Stimulated activated naive B cell treated with anti-CD40 and anti-IgM and Interleukin-4, amounts not matched to agents 10 μg/mL and 1 μg/mL and 100 μg/mL, for 72 hours (primary cell): ENCODE results near the gene ABCA8.
"Not testable (repeated sequence)": the region's sequence is repeated elsewhere in the genome, so short reads cannot be mapped to it uniquely, and the experiment has no call there.

Source experiments
- ATAC-seq, 2 donors: fragments of 150-1000 bp; cut with Tn5 transposase; replicated peaks; 2 replicates each; pipeline ENCODE4 v1.10.0; 2021; ENCODE audit warnings: moderate library complexity in 1 of 2
- DNase-seq: peaks from one replicate; pipeline ENCODE4 v3.0.0; 2021
- H3K27ac Mint-ChIP-seq: one replicate; pipeline ENCODE4 v1.8.0; 2022; ENCODE audit warnings: mild to moderate bottlenecking, mixed read lengths
- H3K27me3 Mint-ChIP-seq, 2 donors: one replicate each; pipeline ENCODE4 v1.8.0; 2022; ENCODE audit warnings: mixed read lengths in 2 of 2
- H3K36me3 Mint-ChIP-seq, 2 donors: one replicate each; pipeline ENCODE4 v1.8.0; 2022; ENCODE audit warnings: mixed read lengths in 2 of 2, mild to moderate bottlenecking in 1 of 2
- H3K4me1 Mint-ChIP-seq, 2 donors: one replicate each; pipeline ENCODE4 v1.8.0; 2022; ENCODE audit warnings: mixed read lengths in 2 of 2, mild to moderate bottlenecking in 1 of 2
- H3K4me3 Mint-ChIP-seq, 2 donors: one replicate each; pipeline ENCODE4 v1.8.0; 2022; ENCODE audit warnings: mild to moderate bottlenecking in 2 of 2, mixed read lengths in 2 of 2, moderate library complexity in 1 of 2
- H3K9me3 Mint-ChIP-seq, 2 donors: one replicate each; pipeline ENCODE4 v1.8.0; 2022; ENCODE audit warnings: mixed read lengths in 2 of 2, mild to moderate bottlenecking in 1 of 2

ABCA8 gene, protein sequence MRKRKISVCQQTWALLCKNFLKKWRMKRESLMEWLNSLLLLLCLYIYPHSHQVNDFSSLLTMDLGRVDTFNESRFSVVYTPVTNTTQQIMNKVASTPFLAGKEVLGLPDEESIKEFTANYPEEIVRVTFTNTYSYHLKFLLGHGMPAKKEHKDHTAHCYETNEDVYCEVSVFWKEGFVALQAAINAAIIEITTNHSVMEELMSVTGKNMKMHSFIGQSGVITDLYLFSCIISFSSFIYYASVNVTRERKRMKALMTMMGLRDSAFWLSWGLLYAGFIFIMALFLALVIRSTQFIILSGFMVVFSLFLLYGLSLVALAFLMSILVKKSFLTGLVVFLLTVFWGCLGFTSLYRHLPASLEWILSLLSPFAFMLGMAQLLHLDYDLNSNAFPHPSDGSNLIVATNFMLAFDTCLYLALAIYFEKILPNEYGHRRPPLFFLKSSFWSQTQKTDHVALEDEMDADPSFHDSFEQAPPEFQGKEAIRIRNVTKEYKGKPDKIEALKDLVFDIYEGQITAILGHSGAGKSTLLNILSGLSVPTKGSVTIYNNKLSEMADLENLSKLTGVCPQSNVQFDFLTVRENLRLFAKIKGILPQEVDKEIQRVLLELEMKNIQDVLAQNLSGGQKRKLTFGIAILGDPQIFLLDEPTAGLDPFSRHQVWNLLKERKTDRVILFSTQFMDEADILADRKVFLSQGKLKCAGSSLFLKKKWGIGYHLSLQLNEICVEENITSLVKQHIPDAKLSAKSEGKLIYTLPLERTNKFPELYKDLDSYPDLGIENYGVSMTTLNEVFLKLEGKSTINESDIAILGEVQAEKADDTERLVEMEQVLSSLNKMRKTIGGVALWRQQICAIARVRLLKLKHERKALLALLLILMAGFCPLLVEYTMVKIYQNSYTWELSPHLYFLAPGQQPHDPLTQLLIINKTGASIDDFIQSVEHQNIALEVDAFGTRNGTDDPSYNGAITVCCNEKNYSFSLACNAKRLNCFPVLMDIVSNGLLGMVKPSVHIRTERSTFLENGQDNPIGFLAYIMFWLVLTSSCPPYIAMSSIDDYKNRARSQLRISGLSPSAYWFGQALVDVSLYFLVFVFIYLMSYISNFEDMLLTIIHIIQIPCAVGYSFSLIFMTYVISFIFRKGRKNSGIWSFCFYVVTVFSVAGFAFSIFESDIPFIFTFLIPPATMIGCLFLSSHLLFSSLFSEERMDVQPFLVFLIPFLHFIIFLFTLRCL (N-terminal part only)

DNA sequence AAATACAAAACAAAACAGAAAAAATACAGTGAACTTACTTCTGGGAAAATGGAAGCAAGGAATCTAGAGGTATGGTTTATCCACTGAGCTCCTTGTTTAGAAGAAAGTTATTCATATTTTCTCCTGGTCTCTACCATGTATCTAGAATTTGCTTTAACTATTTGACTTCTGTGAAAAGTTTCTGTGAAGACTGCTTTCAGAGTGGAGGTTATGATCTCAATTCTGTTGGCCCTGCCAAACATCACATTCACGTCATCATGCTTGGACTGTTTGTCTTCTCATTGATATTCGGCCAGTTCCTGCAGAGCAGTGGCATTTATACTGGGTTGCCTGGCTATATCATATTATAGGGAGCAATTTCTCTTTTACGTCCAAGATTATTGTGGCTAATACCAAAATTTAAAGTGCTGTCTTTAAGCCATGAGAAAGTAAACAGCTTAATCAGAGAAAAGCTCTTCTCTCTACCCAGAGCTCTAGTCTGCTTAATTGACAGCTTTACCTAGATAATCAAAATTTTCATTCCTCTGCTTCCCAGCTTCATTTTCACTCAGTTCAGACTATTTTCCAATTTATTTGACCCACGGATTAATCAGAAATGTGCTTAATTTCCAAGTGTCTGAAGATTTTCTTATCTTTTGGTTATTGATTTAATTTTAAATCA lies at the start of gene ABCA8:
Gene ABCA8 (minus strand): TSS at position 212 of the 661 bp plus-strand sequence. CDS start 13,358 bp downstream, outside the sequence.
- Mint-ChIP-seq H3K27me3 (no peaks in the 10 kb centered on the region), H3K9me3 (peaks cover 0 to 4% of the 10 kb centered on the region in 2 donors), H3K4me3 (no peak within 1 kb of the TSS), H3K27ac (no peak within 1 kb of the TSS), H3K36me3 (no peaks in the 10 kb centered on the region), H3K4me1 (no peaks in the 10 kb centered on the region)
- ATAC-seq (no peak), DNase-seq (no peak)

DNA sequence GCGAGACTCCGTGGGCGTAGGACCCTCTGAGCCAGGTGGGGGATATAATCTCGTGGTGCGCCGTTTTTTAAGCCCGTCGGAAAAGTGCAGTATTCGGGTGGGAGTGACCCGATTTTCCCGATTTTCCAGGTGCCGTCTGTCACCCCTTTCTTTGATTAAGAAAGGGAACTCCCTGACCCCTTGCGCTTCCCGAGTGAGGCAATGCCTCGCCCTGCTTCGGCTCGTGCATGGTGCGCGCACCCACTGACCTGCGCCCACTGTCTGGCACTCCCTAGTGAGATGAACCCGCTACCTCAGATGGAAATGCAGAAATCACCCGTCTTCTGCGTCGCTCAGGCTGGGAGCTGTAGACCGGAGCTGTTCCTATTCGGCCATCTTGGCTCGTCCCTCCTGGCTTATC lies 49.6 kb upstream of the ABCA8 start:
- H3K36me3 Mint-ChIP-seq, DNase-seq, H3K4me3 Mint-ChIP-seq, H3K9me3 Mint-ChIP-seq, H3K27me3 Mint-ChIP-seq, H3K27ac Mint-ChIP-seq, H3K4me1 Mint-ChIP-seq, ATAC-seq: not testable (repeated sequence)

DNA sequence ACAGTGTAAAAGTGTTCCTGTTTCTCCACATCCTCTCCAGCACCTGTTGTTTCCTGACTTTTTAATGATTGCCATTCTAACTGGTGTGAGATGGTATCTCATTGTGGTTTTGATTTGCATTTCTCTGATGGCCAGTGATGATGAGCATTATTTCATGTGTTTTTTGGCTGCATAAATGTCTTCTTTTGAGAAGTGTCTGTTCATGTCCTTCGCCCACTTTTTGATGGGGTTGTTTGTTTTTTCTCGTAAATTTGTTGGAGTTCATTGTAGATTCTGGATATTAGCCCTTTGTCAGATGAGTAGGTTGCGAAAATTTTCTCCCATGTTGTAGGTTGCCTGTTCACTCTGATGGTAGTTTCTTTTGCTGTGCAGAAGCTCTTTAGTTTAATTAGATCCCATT lies 44.6 kb upstream of the ABCA8 start:
- not testable (repeated sequence) for H3K4me3 Mint-ChIP-seq, H3K27ac Mint-ChIP-seq, H3K27me3 Mint-ChIP-seq, ATAC-seq, H3K36me3 Mint-ChIP-seq, DNase-seq, H3K4me1 Mint-ChIP-seq, H3K9me3 Mint-ChIP-seq

DNA sequence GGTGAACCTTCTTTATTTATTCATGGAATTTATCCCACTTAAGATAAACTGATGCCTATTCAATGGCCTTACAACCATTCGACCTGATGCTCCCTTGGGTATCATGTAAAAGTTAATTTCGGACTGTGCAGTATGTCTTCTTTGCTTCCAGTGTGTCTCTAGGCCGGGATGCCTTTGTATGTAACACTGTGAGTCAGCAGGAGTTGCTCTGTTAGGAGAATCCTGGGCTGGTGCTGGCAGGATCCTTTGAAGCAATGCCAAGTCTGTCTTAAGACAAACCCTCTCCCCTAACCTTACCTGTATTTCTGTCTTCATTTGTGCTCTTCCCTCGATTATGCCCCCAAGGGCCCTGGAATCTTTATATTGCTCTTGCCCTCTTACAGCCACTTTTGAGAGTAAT lies 37.9 kb upstream of the ABCA8 start:
- H3K36me3 Mint-ChIP-seq: no peaks in the 10 kb centered on the region
- no peaks in the 10 kb centered on the region for H3K27me3 Mint-ChIP-seq
- H3K4me3 Mint-ChIP-seq: no peak overlapping the region
- H3K27ac Mint-ChIP-seq: no peak overlapping the region
- DNase-seq: no peak
- H3K9me3 Mint-ChIP-seq: no peaks in the 10 kb centered on the region
- no peak for ATAC-seq
- H3K4me1 Mint-ChIP-seq: no peaks in the 10 kb centered on the region

DNA sequence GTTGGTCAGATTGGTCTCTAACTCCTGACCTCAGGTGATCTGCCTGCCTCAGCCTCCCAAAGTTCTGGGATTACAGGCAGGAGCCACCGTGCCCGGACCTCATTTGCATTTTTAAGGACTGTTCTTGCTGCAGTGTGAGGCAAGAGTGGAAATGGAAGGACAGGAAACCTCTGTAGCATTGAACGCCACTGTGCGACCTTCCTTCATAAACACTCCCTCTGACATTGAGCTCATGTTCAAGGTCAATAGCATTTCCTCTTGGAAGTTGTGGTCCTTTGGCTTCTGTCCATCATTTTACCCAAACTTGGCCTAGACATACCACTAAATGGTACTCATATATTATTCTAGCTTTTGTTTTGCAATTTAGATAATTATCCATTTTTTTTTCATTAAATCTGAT lies 32.8 kb upstream of the ABCA8 start:
- no peaks in the 10 kb centered on the region for H3K27me3 Mint-ChIP-seq
- DNase-seq: no peak
- no peaks in the 10 kb centered on the region for H3K4me1 Mint-ChIP-seq
- no peak for ATAC-seq
- no peaks in the 10 kb centered on the region for H3K36me3 Mint-ChIP-seq
- no peak overlapping the region for H3K4me3 Mint-ChIP-seq
- no peaks in the 10 kb centered on the region for H3K9me3 Mint-ChIP-seq
- no peak overlapping the region for H3K27ac Mint-ChIP-seq

DNA sequence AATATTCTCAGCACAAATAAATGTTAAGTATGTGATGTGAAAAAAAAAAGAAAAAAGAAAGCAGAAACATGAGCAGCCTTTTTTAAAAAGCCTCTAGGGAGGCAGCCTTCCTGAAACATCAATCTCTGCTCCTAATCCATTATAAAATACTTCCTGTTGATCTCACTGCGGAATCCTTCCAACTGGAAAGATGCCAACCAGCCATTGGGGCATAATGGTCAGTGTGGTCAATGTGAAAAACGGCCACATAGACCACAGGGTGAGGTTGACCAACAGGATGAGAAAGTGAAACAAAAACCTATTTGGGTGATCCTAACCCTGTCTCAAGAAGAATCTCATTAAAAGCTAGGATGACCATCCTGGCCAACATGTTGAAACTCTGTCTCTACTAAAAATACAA lies 26.1 kb upstream of the ABCA8 start:
- no peaks in the 10 kb centered on the region for H3K36me3 Mint-ChIP-seq
- H3K27me3 Mint-ChIP-seq: no peaks in the 10 kb centered on the region
- DNase-seq: no peak
- H3K9me3 Mint-ChIP-seq: no peaks in the 10 kb centered on the region
- H3K4me1 Mint-ChIP-seq: no peaks in the 10 kb centered on the region
- no peak overlapping the region for H3K27ac Mint-ChIP-seq
- no peak for ATAC-seq
- no peak overlapping the region for H3K4me3 Mint-ChIP-seq

DNA sequence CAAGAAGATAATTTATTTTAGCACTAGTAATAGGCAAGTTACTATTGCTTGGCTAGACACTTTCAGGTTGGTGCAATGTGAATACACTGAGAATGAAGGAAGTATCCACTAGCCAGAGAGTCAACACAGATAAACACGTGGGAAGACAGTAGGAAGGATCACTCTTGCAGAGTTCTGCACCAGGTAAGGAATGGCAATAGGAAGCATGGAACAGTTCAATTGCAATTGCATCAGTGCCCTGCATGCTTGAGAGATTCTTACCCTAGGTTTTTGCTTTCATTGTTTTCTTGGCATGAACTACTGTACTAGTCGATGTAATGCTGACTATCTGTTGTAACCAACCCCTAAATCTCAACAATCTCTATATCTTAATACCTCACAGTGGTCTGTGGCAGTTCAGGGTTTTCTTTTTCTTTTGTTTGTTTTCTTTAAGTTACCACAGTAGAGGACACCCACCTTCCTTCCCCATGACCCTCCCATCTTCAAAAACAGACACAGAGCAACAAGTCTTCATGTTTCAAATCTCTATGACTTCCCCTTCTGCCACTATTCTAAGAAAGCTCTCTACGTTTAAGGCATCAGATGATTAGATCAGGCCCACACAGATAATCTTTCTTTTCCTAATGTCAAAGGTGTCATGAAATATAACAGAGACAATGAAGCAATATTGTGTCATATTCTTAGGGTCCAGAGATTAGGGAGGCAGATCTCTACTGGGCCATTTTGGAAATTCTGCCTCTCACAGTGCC lies 18.1 kb upstream of the ABCA8 start:
- H3K27ac Mint-ChIP-seq: no peak overlapping the region
- ATAC-seq (no peak), DNase-seq (no peak)
- H3K9me3 Mint-ChIP-seq: peaks cover 3 to 4% of the 10 kb centered on the region in 2 donors
- H3K27me3 Mint-ChIP-seq: no peaks in the 10 kb centered on the region
- H3K4me1 Mint-ChIP-seq: peaks cover 2 to 9% of the 10 kb centered on the region in 2 donors
- H3K36me3 Mint-ChIP-seq: no peaks in the 10 kb centered on the region
- no peak overlapping the region for H3K4me3 Mint-ChIP-seq

DNA sequence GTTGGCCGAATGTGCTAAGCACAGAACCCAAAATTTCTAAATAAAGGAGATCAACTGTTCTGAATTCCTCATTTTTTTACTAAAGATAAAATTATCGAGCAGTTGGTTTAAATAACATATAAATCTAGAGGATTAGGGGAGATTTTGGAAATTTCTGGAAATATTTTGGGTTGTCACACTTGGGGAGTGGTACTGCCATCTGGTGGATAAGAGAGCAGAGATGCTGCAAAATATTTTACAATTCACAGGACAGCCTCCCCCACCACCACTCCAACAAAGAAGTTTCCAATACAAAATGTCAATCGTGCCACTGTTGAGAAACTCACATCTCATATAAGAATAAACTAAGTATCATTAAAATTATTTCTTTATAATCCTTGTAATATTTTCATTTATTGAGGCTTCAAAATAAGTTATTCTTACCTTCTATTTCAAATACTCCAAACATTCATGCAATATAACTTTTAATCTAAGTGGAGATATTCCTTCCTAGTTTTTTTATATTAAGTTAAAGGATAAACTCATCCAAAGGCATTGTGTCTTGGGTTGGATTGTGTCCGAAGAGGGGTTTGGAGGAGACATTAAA lies 17.0 kb upstream of the ABCA8 start:
- H3K4me1 Mint-ChIP-seq: peaks cover 2 to 9% of the 10 kb centered on the region in 2 donors
- DNase-seq: no peak
- ATAC-seq: no peak
- peaks cover 3 to 4% of the 10 kb centered on the region in 2 donors for H3K9me3 Mint-ChIP-seq
- no peaks in the 10 kb centered on the region for H3K36me3 Mint-ChIP-seq
- H3K4me3 Mint-ChIP-seq: no peak overlapping the region
- peaks cover 0 to 8% of the 10 kb centered on the region in 2 donors for H3K27me3 Mint-ChIP-seq
- H3K27ac Mint-ChIP-seq: no peak overlapping the region

DNA sequence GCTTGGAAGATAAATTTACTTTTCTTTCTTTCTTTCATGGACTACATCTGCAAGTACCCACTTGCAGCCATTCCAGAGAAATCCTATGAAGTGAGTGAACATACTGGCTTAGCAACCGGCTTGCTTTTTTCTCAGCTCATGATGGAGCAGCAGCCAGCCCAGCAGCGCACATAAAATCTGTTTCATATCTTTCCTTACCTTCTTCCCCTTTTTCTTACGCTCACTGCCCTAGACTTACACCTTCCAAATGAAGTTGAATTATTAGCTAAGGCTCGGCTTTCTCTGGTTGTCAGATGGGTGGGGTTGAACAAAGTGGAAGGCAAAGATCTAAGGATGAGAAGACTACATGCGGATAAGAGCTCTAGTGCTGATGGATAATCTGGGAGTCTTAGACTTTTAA lies 13.9 kb upstream of the ABCA8 start:
- Mint-ChIP-seq H3K4me3 (no peak overlapping the region), H3K27ac (no peak overlapping the region)
- ATAC-seq: no peak

DNA sequence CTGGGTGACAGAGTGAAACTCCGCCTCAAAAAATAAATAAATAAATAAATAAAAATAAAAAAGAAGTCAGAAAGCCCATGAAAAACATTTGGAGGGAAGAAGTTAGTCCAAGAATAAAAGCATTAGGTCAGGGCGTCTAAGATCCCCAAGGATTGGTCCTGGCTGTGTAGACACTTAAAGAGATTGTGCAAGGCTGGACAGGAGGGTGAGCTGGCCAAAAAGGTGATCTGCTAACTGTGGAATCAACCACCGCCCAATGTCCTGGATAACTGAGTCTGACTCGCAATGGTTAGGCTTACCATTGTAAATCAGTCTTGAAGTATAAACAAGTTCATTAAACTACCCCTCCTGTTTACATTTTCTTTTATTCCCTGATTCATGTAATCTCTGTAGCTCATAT lies 8.8 kb upstream of the ABCA8 start:
- no peak for ATAC-seq
- no peak for DNase-seq
- peaks cover 3 to 8% of the 10 kb centered on the region in 2 donors for H3K27me3 Mint-ChIP-seq
- no peak overlapping the region for H3K4me3 Mint-ChIP-seq
- H3K27ac Mint-ChIP-seq: no peak overlapping the region
- no peaks in the 10 kb centered on the region for H3K36me3 Mint-ChIP-seq
- peaks cover 0 to 6% of the 10 kb centered on the region in 2 donors for H3K9me3 Mint-ChIP-seq
- H3K4me1 Mint-ChIP-seq: no peaks in the 10 kb centered on the region

More for the DNA sequence above, 13.9 kb upstream of the ABCA8 start:
- Mint-ChIP-seq H3K36me3 (no peaks in the 10 kb centered on the region), H3K9me3 (peaks cover 0 to 2% of the 10 kb centered on the region in 2 donors), H3K4me1 (peaks cover 2 to 9% of the 10 kb centered on the region in 2 donors), H3K27me3 (peaks cover 0 to 8% of the 10 kb centered on the region in 2 donors)
- no peak for DNase-seq

DNA sequence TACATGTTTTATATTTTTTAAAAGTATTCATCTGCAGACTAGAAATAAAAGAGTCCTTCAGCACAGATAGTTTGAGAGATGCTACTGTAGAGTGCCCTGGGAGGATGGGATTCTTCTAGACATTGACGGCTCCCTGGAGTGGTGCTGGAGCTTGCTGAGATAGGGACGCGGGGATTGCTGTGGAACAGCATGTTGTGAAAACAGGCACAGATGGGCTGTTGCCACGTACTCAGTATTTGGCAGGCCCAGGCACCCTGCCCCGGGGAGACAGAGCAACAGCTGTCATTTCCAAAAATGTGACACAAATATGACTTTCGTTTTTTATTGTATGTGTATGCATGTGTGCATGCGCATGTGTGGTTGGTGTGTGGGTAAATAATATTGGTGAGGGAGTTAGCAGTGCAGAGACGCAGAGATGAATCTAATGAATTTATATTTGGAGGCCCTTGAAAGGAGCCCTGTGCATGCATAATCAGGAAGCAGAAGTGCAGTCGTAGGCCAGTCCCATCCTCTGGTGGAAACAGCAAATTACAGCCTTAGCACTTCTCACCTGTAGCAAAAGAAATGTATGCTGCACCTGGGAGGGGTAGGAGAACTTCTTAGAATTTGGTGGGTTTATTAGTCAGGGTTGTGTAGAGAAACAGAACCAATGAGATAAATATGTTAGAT lies 6.2 kb upstream of the ABCA8 start:
- ATAC-seq: no peak
- Mint-ChIP-seq H3K27me3 (peaks cover 0 to 3% of the 10 kb centered on the region in 2 donors), H3K4me1 (no peaks in the 10 kb centered on the region), H3K4me3 (no peak overlapping the region), H3K27ac (no peak overlapping the region), H3K36me3 (no peaks in the 10 kb centered on the region), H3K9me3 (peaks cover 0 to 7% of the 10 kb centered on the region in 2 donors)
- no peak for DNase-seq

DNA sequence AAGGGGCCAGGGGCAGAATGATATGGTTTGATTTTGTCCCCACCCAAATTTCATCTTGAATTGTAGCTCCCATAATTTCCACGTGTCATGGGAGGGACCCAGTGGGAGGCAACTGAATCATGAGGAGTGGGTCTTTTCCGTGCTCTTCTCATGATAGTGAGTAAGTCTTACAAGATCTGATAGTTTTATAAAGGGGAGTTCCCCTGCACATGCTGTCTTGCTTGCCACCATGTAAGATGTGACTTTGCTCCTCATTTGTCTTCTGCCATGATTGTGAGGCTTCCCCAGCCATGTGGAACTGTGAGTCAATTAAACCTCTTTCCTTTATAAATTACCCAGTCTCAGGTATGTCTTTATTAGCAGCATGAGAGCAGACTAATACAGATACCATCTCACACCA lies 3.9 kb upstream of the ABCA8 start:
- not testable (repeated sequence) for H3K36me3 Mint-ChIP-seq, ATAC-seq, H3K27me3 Mint-ChIP-seq, H3K9me3 Mint-ChIP-seq, H3K27ac Mint-ChIP-seq, H3K4me3 Mint-ChIP-seq, DNase-seq, H3K4me1 Mint-ChIP-seq

DNA sequence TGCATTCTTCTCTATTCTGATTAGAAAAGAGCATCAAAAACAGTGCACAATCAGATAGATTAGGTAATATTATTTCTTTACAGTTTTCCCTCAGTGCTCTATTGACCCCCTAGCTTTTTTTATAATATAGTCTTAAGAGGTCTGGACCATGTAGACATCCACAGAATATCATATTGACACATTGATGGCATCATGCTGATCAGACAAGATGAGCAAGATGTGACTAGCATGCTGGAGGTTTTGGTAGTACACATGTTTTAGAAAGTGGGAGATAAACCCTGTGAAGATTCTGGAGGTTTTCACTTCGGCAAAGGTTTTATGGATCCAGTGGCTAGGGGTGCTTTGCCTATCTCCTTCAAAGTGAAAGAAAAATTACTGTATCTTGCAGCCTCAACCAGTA lies 2.8 kb upstream of the ABCA8 start:
- peaks cover 0 to 4% of the 10 kb centered on the region in 2 donors for H3K9me3 Mint-ChIP-seq
- no peak overlapping the region for H3K4me3 Mint-ChIP-seq
- H3K27ac Mint-ChIP-seq: no peak overlapping the region
- H3K27me3 Mint-ChIP-seq: no peaks in the 10 kb centered on the region
- no peak for DNase-seq
- no peaks in the 10 kb centered on the region for H3K36me3 Mint-ChIP-seq
- H3K4me1 Mint-ChIP-seq: no peaks in the 10 kb centered on the region
- ATAC-seq: no peak
